GM21528 (cell line): ENCODE measurements around the gene PLD6.

Experiments
- ATAC-seq: cut with Tn5 transposase; IDR thresholded peaks from one replicate; pipeline ENCODE4 v1.9.1; 2021; ENCODE audit warnings: mild to moderate bottlenecking, moderate library complexity; ENCODE audit not compliant: unreplicated experiment, low FRiP score

Gene PLD6

GRCh38 chr17:17180141-17180603, 26.0 kb downstream of the PLD6 start:
- ATAC-seq: no peak

- ATAC-seq: no peak
Observed at GRCh38 chr17:17179371-17179827, 26.7 kb downstream of the PLD6 start.

- no peak for ATAC-seq
Observed at GRCh38 chr17:17177176-17177575, 29.0 kb downstream of the PLD6 start.

GRCh38 chr17:17176341-17176740, 29.8 kb downstream of the PLD6 start:
- ATAC-seq: no peak

GRCh38 chr17:17175917-17176316, 30.2 kb downstream of the PLD6 start:
- ATAC-seq: no peak

GRCh38 chr17:17175340-17175739, 30.8 kb downstream of the PLD6 start:
- ATAC-seq: no peak

- ATAC-seq: no peak
Observed at GRCh38 chr17:17173921-17174320, 32.2 kb downstream of the PLD6 start.

- ATAC-seq: no peak
Observed at GRCh38 chr17:17172990-17173389, 33.1 kb downstream of the PLD6 start.

- ATAC-seq: no peak
Observed at GRCh38 chr17:17172001-17172939, 33.9 kb downstream of the PLD6 start.

- no peak for ATAC-seq
Observed at GRCh38 chr17:17171186-17171585, 34.9 kb downstream of the PLD6 start.

GRCh38 chr17:17170346-17170985, 35.7 kb downstream of the PLD6 start:
- no peak for ATAC-seq

- no peak for ATAC-seq
Observed at GRCh38 chr17:17169396-17169795, 36.7 kb downstream of the PLD6 start.

- ATAC-seq: no peak
Observed at GRCh38 chr17:17168401-17168800, 37.7 kb downstream of the PLD6 start.

- no peak for ATAC-seq
Observed at GRCh38 chr17:17167986-17168385, 38.1 kb downstream of the PLD6 start.

- ATAC-seq: no peak
Observed at GRCh38 chr17:17167356-17167755, 38.8 kb downstream of the PLD6 start.

GRCh38 chr17:17166446-17166845, 39.7 kb downstream of the PLD6 start:
- no peak for ATAC-seq

GRCh38 chr17:17165666-17166308, 40.3 kb downstream of the PLD6 start:
- no peak for ATAC-seq

- no peak for ATAC-seq
Observed at GRCh38 chr17:17164676-17165075, 41.5 kb downstream of the PLD6 start.

GRCh38 chr17:17164156-17164555, 42.0 kb downstream of the PLD6 start:
- no peak for ATAC-seq

- ATAC-seq: no peak
Observed at GRCh38 chr17:17161759-17162158, 44.4 kb downstream of the PLD6 start.

- no peak for ATAC-seq
Observed at GRCh38 chr17:17161121-17161520, 45.0 kb downstream of the PLD6 start.
